Activated CD4-positive, alpha-beta T cell treated with anti-CD3 and anti-CD28 coated beads, Interleukin-2, amount 10 ng/mL, durations not matched to agents 7 days and 5 days (primary cell): ENCODE measurements around the gene TBX15. TPM values are rescaled to one million over a fixed set of nuclear protein-coding genes. Genes with fewer than 3 reads are reported as not detected.
"Not testable (repeated sequence)": the region's sequence is repeated elsewhere in the genome, so short reads cannot be mapped to it uniquely, and the experiment has no call there.

Source experiments
- CTCF ChIA-PET: fragments of 350-600 bp; sonication (Branson Sonifier 250); formaldehyde crosslinking; loops from one replicate; lab custom pipeline; 2021; ENCODE audit warnings: antibody characterized with exemption; lab: Charles Lee
- POLR2A ChIA-PET: fragments of 350-600 bp; sonication (Branson Sonifier 250); formaldehyde crosslinking; loops from one replicate; lab custom pipeline; 2021; ENCODE audit warnings: antibody characterized with exemption; lab: Charles Lee
- DNase-seq: peaks from one replicate; pipeline ENCODE4 v3.0.0-alpha.2; 2020
- H3K27ac Mint-ChIP-seq: one replicate; pipeline ENCODE4 v1.8.0; 2021; ENCODE audit warnings: mild to moderate bottlenecking, moderate library complexity, mixed read lengths
- H3K27me3 Mint-ChIP-seq: one replicate; pipeline ENCODE4 v1.8.0; 2021; ENCODE audit warnings: mixed read lengths
- H3K36me3 Mint-ChIP-seq: one replicate; pipeline ENCODE4 v1.8.0; 2021; ENCODE audit warnings: low read depth, mixed read lengths
- H3K4me1 Mint-ChIP-seq: one replicate; pipeline ENCODE4 v1.8.0; 2021; ENCODE audit warnings: mixed read lengths
- H3K4me3 Mint-ChIP-seq: one replicate; pipeline ENCODE4 v1.8.0; 2021; ENCODE audit warnings: mild to moderate bottlenecking, moderate library complexity, mixed read lengths
- H3K9me3 Mint-ChIP-seq: one replicate; pipeline ENCODE4 v1.8.0; 2021; ENCODE audit warnings: mixed read lengths
- total RNA-seq, 2 experiments: library from RNA; stranded (reverse); gene quantifications; one replicate each; pipeline ENCODE4 v1.2.3, GENCODE V29; 2021

Gene TBX15
- total RNA-seq, 2 experiments from 2014 or later, result not detected

DNA sequence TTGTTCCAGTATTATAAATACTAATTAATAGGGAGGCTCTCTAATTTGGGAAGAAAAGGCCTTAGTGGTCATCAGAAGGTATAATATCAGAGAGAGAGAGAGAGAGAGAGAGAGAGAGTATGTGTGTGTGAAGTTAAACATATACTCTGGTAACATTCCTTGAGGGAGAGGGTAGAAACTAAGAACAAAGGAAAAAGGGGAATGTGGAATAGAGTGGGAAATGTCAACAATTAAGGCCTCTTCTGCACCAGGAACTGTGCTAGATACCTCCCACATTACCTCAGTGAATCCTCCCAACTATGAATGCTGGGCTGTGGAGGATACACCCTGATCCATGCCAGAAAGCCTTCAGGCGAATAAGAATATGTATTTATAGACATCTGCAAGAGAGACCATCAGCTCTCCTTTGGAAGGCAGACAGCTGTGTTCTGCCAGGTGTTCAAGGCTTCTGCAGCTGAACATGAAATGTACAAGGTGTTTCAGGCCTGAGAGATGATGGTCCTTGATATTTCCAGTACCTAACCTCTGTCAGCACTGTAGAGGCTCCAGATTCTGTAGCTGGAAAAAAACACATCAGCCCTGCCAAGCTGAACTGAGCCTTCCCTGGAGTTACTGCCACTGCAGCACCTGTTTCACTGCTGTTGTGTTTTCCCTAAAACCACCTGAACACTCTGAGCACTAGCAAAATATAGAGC, 29.1 kb downstream of the TBX15 start:
- Mint-ChIP-seq H3K27me3 (no peaks in the 10 kb centered on the region), H3K36me3 (no peaks in the 10 kb centered on the region), H3K9me3 (no peaks in the 10 kb centered on the region), H3K4me3 (no peak overlapping the region), H3K27ac (no peak overlapping the region), H3K4me1 (no peaks in the 10 kb centered on the region)
- DNase-seq, result no peak
- ChIA-PET POLR2A (no interaction called here), CTCF (no interaction called here)

DNA sequence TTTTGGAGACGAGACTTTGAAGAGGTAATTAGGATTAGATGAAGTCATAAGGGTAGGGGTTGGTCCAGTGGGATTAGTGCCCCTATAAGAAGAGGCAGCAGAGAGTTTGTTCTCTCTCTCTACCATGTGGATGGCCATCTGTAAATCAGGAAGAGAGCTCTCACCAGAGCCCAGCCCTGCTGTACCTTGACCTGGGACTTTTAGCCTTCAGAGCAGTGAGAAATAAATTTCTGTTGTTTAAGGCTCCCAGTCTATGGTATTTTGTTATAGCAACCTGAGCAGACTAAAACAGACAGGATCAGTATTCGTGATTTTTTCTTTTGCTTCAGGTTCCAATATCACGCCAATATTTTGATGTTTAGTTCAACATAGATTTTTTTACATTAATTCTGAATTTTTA, 30.0 kb downstream of the TBX15 start:
- DNase-seq, result no peak
- H3K4me1 Mint-ChIP-seq, result no peaks in the 10 kb centered on the region
- no peaks in the 10 kb centered on the region for H3K9me3 Mint-ChIP-seq
- CTCF ChIA-PET, result no interaction called here
- H3K27ac Mint-ChIP-seq, result no peak overlapping the region
- POLR2A ChIA-PET, result no interaction called here
- no peaks in the 10 kb centered on the region for H3K27me3 Mint-ChIP-seq
- H3K4me3 Mint-ChIP-seq, result no peak overlapping the region
- H3K36me3 Mint-ChIP-seq, result no peaks in the 10 kb centered on the region

DNA sequence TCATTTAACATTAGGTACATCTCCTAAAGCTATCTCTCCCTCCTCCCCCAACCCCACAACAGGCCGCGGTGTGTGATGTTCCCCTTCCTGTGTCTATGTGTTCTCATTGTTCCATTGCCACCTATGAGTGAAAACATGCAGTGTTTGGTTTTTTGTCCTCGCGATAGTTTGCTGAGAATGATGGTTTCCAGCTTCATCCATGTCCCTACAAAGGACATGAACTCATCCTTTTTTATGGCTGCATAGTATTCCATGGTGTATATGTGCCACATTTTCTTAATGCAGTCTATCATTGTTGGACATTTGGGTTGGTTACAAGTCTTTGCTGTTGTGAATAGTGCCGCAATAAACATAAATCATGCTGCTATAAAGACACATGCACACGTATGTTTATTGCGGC, 30.6 kb downstream of the TBX15 start:
- H3K36me3 Mint-ChIP-seq, H3K9me3 Mint-ChIP-seq, H3K4me1 Mint-ChIP-seq, CTCF ChIA-PET, POLR2A ChIA-PET, H3K27ac Mint-ChIP-seq, H3K4me3 Mint-ChIP-seq, DNase-seq, H3K27me3 Mint-ChIP-seq: not testable (repeated sequence)

DNA sequence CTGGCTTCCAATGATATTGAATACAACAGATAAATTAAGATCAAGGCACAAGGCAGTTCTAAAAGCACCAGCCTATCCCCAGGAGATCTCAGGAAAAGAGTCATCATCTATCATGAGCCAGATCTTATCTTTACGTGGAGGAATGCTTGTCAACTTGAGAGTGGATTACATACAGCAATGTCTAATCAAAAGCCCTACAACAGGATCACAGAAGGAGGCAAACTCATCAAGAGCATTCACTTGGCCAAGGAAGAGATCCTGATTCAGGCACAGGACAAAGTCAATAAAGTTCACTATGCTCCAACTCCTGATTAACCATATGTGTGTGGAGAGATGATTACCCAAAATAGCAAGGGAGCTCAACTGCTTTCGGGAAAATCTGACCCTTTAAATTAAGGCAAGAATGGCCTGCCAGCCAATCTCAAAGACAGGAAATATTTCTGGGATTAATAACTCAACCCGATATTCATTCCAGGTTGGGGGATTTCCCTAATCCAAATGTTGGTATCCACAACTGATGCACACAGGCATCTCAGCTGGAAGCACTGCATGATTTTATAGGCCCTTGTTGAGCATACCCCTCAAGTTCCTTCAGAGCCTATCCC, 33.7 kb downstream of the TBX15 start:
- H3K27me3 Mint-ChIP-seq, result no peaks in the 10 kb centered on the region
- H3K4me3 Mint-ChIP-seq, result no peak overlapping the region
- H3K4me1 Mint-ChIP-seq, result no peaks in the 10 kb centered on the region
- no peaks in the 10 kb centered on the region for H3K36me3 Mint-ChIP-seq
- no peak overlapping the region for H3K27ac Mint-ChIP-seq
- no peaks in the 10 kb centered on the region for H3K9me3 Mint-ChIP-seq
- DNase-seq, result no peak
- POLR2A ChIA-PET, result no interaction called here
- CTCF ChIA-PET, result no interaction called here

DNA sequence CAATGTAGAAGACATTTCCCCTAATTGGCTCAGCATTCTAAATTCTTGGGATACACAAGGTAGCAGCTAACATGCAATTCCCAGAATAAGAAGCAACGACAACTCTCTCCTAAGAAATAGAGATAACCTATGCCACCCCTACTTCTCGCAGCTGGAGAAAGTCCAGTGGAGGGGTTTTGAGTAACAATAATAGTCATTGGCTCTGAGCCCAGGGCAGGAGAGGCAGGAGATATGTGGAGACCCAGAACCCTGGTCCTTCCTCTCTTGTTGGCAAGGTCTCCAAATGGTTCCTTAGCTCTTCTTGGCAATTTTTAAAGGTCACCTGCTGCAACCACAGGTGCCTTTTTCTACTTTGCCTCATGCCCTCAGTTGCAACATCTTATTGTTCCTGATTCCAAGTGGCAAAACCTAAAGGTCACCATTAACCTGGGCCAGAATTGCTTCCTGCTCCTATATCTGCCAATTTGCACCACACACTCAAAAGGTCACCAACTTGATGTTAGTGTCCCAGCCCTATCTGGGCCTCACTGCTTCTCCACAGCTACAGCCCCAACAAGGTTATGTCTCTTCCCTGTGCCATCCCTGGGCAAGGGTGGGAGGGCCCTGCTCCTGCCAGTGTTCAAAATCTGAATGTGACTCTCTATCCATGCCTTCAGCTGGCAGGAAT, 36.7 kb downstream of the TBX15 start:
- Mint-ChIP-seq H3K36me3 (no peaks in the 10 kb centered on the region), H3K27ac (no peak overlapping the region)
- CTCF ChIA-PET, result no interaction called here

DNA sequence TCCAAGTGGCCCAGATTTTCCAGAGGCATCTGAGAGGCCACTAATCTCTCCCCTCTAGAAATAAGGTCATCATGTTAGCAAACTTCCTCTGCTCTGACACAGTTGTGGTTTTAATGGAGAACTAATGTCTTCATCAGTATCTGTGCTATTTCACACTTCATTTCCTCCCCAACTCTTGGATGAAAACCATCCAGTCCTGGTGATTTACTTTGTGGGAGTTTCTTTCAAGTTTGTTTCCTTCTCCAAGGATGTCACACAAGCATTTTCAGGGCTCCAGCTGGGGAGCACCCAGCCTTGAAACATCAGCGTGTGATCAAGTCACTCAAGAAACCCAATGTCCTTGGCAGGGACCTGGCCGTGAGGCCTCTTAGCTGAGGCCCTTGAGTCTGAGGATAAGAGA, 38.8 kb downstream of the TBX15 start:
- DNase-seq, result no peak
- H3K27me3 Mint-ChIP-seq, result no peaks in the 10 kb centered on the region
- H3K9me3 Mint-ChIP-seq, result no peaks in the 10 kb centered on the region
- H3K27ac Mint-ChIP-seq, result no peak overlapping the region
- H3K4me1 Mint-ChIP-seq, result no peaks in the 10 kb centered on the region
- ChIA-PET POLR2A (no interaction called here), CTCF (no interaction called here)
- H3K4me3 Mint-ChIP-seq, result no peak overlapping the region
- no peaks in the 10 kb centered on the region for H3K36me3 Mint-ChIP-seq

More for the DNA sequence above, 36.7 kb downstream of the TBX15 start:
- H3K4me1 Mint-ChIP-seq, result no peaks in the 10 kb centered on the region
- H3K4me3 Mint-ChIP-seq, result no peak overlapping the region
- POLR2A ChIA-PET, result no interaction called here
- DNase-seq, result no peak
- H3K27me3 Mint-ChIP-seq, result no peaks in the 10 kb centered on the region
- H3K9me3 Mint-ChIP-seq, result no peaks in the 10 kb centered on the region

DNA sequence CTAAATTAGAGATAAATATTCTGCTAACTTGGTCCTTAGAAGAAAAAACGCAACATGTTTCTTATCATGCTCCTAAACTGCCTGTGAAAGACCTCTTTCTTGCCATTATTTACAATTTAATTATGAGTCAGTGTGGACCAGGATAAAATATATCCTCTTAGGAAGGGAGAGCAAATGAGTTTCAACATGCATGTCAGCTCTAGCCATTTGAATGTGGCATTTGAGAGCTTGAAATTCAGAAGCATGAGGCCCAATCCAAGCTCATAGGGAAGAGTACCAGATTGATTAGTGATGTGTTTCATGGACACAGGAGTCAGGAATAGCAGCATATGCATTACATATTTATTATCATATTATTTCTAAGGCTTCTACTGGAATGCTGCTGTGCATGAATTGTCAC, 39.3 kb downstream of the TBX15 start:
- Mint-ChIP-seq H3K9me3 (no peaks in the 10 kb centered on the region), H3K36me3 (no peaks in the 10 kb centered on the region), H3K27ac (no peak overlapping the region), H3K27me3 (no peaks in the 10 kb centered on the region), H3K4me3 (no peak overlapping the region), H3K4me1 (no peaks in the 10 kb centered on the region)
- no peak for DNase-seq
- ChIA-PET POLR2A (no interaction called here), CTCF (no interaction called here)

DNA sequence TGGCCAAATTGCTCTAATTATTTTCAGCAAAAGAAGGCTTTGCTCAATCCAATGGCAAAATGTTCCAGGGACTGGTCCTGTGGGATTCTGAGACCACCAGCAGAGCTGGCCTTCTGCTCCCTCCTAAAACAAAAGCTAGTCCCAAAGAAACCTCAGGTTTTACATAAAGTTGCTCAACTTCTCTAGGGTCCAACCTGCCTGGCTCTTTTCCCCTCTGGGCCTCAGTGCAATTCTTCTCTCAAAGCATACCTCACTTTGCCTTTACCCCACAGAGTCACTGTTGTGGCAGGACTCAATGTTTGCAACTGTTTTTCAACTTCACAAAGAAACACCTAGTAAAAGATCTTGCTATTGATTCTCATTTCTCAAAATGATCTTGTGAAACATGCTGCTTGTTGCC, 39.8 kb downstream of the TBX15 start:
- no peaks in the 10 kb centered on the region for H3K9me3 Mint-ChIP-seq
- ChIA-PET CTCF (no interaction called here), POLR2A (no interaction called here)

DNA sequence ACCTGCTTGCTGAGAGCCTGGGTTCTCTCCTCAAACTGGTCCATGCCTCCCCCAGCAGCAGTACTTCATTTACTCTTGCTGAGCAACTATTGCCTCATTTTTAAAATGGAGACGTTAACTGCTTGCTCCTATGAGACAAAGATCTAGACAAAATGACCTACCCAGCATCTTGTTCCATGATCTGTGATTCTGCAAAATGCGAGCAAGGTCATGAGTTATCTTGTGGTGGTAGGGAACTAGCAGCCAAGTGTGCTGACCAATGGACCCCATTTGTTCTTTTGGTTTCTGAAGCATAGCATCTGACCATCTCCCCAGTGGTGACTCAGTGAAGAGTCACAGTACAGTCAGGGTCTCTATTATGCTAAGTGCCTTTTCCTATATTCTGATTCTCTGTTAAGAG, 40.4 kb downstream of the TBX15 start:
- ChIA-PET CTCF (no interaction called here), POLR2A (no interaction called here)
- H3K36me3 Mint-ChIP-seq, result no peaks in the 10 kb centered on the region
- no peak for DNase-seq
- H3K9me3 Mint-ChIP-seq, result no peaks in the 10 kb centered on the region
- H3K27me3 Mint-ChIP-seq, result no peaks in the 10 kb centered on the region
- H3K27ac Mint-ChIP-seq, result no peak overlapping the region
- no peak overlapping the region for H3K4me3 Mint-ChIP-seq
- H3K4me1 Mint-ChIP-seq, result no peaks in the 10 kb centered on the region

More for the DNA sequence above, 39.8 kb downstream of the TBX15 start:
- no peaks in the 10 kb centered on the region for H3K4me1 Mint-ChIP-seq
- H3K27ac Mint-ChIP-seq, result no peak overlapping the region
- H3K36me3 Mint-ChIP-seq, result no peaks in the 10 kb centered on the region
- H3K27me3 Mint-ChIP-seq, result no peaks in the 10 kb centered on the region
- no peak overlapping the region for H3K4me3 Mint-ChIP-seq
- no peak for DNase-seq

DNA sequence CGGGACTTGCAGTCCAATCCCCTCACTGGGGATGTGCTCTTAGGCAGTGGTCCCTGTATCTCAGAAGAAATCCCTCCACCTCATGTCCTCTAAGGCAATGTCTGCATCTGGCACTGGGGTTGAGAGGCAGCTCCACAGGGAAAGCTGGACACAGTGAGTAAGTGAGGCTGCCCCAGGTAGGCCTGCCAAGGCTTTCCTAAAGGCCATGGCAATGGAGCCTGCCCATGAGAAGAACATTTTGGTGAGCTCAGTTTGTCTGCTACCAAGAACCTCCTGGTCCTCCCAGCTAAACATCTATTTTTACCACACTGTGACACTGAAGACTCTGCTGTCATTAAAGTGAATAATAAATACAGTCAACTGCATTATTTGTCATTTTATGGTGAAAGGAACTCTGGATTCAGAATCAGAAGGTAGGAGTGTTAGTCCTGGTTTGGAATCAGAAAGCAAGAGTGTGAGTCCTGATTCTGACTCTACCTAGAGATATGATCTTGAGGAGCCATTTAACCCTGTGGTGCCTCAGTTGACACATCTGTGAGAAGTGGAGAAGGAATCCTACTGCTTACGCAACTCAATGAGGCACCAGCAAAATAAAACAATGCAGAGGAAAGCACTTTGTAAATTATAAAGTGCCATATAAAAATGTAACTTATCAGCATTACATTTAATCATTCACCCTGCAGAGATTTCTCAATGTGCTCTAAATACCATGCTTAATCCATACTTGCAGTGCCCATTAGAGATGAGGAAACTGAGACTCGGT, 41.0 kb downstream of the TBX15 start:
- CTCF ChIA-PET, result interaction anchor here (0.6 kb wide), 1 partner anchor 138 kb away, joined by 4 read pairs; no protein-coding TSS in a partner anchor
- no peak overlapping the region for H3K4me3 Mint-ChIP-seq
- no peaks in the 10 kb centered on the region for H3K9me3 Mint-ChIP-seq
- no peaks in the 10 kb centered on the region for H3K36me3 Mint-ChIP-seq
- no peaks in the 10 kb centered on the region for H3K4me1 Mint-ChIP-seq
- H3K27me3 Mint-ChIP-seq, result no peaks in the 10 kb centered on the region
- no peak overlapping the region for H3K27ac Mint-ChIP-seq
- no peak for DNase-seq
- POLR2A ChIA-PET, result no interaction called here

DNA sequence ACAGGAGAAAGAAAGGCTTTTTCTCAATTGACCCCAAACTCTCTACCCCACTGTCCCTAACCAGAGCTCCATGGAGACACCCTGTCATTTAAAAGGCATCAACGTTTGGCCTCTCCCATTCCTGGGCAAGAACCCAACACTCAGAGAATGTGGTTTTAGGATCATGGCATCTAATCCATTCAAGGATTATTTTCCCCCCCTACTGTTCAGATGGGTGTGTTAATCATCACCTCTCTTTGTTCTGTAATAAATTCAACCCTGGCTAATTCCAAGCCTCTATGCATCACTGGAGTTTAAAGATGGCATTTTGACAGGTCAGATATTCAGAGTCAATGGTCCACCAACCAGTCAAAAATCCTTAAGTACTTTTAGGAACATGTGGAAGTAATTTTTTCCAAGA, 42.7 kb downstream of the TBX15 start:
- Mint-ChIP-seq H3K36me3 (no peaks in the 10 kb centered on the region), H3K27ac (no peak overlapping the region), H3K4me3 (no peak overlapping the region), H3K9me3 (no peaks in the 10 kb centered on the region), H3K27me3 (no peaks in the 10 kb centered on the region), H3K4me1 (no peaks in the 10 kb centered on the region)
- no peak for DNase-seq
- POLR2A ChIA-PET, result no interaction called here
- CTCF ChIA-PET, result no interaction called here

DNA sequence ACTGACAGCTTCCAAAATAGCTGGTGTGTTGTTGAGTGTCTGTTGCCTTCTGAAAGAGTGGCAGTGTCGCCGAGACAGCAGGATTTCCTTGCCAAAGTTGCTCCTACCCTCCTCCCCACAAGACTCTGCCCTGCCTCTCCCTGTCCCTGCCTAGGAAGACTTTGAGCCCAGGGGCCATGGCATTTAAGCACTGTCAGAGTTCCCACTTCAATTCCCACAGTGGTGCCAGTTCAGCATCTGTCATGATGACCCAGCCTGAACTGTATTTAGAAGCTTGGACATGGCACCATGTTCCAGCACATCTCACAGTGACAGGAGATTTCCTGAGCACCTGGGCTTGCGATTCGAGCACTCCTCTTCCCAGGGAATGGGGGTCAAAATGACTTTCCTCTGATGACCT, 43.6 kb downstream of the TBX15 start:
- CTCF ChIA-PET, result no interaction called here
- H3K4me3 Mint-ChIP-seq, result no peak overlapping the region
- POLR2A ChIA-PET, result no interaction called here
- no peaks in the 10 kb centered on the region for H3K4me1 Mint-ChIP-seq
- no peaks in the 10 kb centered on the region for H3K36me3 Mint-ChIP-seq
- no peaks in the 10 kb centered on the region for H3K27me3 Mint-ChIP-seq
- H3K9me3 Mint-ChIP-seq, result no peaks in the 10 kb centered on the region
- no peak overlapping the region for H3K27ac Mint-ChIP-seq
- DNase-seq, result no peak

DNA sequence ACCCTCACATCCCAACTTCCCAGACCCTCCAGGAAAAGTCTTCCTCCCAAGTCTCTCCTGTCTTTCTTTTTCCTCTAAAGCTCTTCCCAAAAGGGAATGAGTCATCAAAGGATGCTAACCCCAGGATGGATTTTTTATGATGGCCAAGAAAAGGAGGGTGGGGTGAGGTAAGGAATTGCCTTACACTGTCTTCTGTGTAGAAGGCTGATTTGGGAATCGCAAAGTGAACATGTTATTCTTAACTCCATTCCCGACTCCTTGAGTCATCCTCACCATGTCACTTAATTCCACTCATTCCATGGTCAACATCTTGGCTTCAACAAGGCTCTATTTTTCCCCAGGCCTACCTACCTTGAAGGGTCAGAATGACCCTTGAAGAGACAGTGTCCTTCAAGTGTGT, 44.0 kb downstream of the TBX15 start:
- CTCF ChIA-PET, result no interaction called here
- Mint-ChIP-seq H3K4me1 (no peaks in the 10 kb centered on the region), H3K36me3 (no peaks in the 10 kb centered on the region), H3K4me3 (no peak overlapping the region), H3K27me3 (no peaks in the 10 kb centered on the region), H3K27ac (no peak overlapping the region), H3K9me3 (no peaks in the 10 kb centered on the region)
- POLR2A ChIA-PET, result no interaction called here
- no peak for DNase-seq
